Ovary (tissue), 3 donors: ENCODE data around the gene MORN2.

ENCODE experiments used
- CTCF ChIP-seq, 3 donors: fragments of 450-650 bp in 2 of 3; fragments of 200-600 bp in 1 of 3; IDR thresholded peaks; one replicate each; pipeline versions ENCODE4 v1.5.1 to v1.8.0; 2016 to 2022; ENCODE audit warnings: antibody characterized with exemption in 3 of 3, mild to moderate bottlenecking in 1 of 3
- EP300 ChIP-seq: sonication (generic); formaldehyde crosslinking; IDR thresholded peaks from one replicate; pipeline ENCODE4 v1.6.1; 2017; ENCODE audit warnings: antibody characterized with exemption
- POLR2A ChIP-seq: fragments of 450-650 bp; IDR thresholded peaks from one replicate; pipeline ENCODE4 v1.6.1; 2017; ENCODE audit warnings: antibody characterized with exemption, mild to moderate bottlenecking, moderate library complexity
- donor health status: DM: no; HTN: no; CAD: no.

- TF ChIP-seq CTCF (IDR thresholded peaks at IDR 0.05) (no peak), EP300 (no peak), POLR2A (no peak)
Observed at GRCh38 chr2:38900726-38901125, 24.9 kb downstream of the MORN2 start.
